ENCODE results near the gene RPTOR. TPM values are rescaled to one million over a fixed set of nuclear protein-coding genes. Genes with fewer than 3 reads are reported as not detected.

Gene RPTOR
- polyA plus RNA-seq, 1 of the 3 experiments (the other 2 are of a cell fraction): 14.9 TPM

DNA sequence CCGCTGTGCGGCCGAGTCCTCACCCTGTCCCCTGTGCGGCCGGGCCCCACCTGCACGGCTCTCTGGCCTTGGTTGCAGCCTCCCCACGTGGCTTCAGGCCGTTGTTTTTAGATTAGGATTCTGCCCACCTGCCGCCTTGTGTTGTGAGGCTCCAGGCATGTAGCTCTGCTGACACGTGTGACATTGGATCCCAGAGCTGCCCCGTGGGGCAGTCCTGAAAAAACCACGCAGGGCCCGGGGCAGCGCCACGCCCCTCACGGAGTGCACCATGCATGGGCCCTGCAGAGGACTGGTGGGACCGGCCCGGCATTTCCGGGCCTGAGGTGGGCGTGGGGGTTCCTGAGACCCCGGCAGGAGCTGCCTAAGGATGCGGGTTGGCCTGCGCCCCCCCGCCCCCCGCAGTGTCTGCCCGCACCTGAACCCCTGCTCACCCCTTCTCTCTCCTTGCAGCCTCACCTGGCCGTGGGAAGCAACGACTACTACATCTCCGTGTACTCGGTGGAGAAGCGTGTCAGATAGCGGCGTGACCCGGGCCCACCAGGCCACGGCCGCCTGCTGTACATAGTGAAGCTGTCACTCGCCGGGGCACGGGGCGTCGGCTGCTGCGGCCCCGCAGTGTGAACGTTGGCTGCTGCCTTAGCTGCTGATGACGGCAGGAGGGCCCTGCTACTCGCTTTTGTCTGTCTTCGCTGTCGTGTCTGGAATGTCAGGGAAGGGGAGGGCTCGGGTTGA lies 419.3 kb downstream of the RPTOR start:
- H3K4me3 ChIP-seq (ENCODE audit: low read depth in 2 of 2, low read length in 1 of 2): no peak overlapping the region
- WGBS (ENCODE audit: low lambda C conversion rate): 96% methylated on average over 38 of the region's 49 CpGs
- CTCF ChIA-PET: interaction anchor here (0.5 to 1.4 kb wide), 2 partner anchors 15 to 1742 kb away, joined by 3 read pairs; no protein-coding TSS in a partner anchor

DNA sequence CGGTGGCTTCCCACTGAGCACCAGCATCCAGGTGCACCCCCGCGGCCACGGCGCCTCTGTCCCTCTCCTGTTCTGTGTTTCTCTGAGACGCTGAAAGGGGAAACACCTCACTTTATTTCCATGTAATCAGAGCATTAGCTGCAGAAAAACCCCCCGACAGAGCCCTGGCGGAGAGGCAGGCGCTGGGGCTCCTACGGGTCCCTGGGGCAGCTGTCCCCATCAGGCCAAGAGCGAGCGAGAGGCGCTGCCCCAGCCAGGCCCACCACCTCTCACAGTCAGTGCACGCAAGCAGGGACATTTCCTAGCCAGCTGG lies 419.9 kb downstream of the RPTOR start:
- CTCF ChIA-PET: interaction anchor here (1.4 kb wide), 1 partner anchor 15 kb away, joined by 3 read pairs; no protein-coding TSS in a partner anchor
- Histone ChIP-seq H3K27ac (ENCODE audit: low read depth in 2 of 2, low read length in 1 of 2) (no peak overlapping the region), H3K4me1 (ENCODE audit: control insufficient read depth in 1 of 2, insufficient read depth in 2 of 2, low read depth in 1 of 2, low read length in 1 of 2) (peaks cover 9 to 38% of the 10 kb centered on the region in 2 experiments; a peak in 3 of 4 replicates), H3K4me3 (ENCODE audit: low read depth in 2 of 2, low read length in 1 of 2) (no peak overlapping the region), H3K79me2 (ENCODE audit: insufficient read depth) (no peaks in the 10 kb centered on the region), H3K4me2 (no peak overlapping the region), H3K9me2 (no peaks in the 10 kb centered on the region), H3K36me3 (replicated peaks in 1 of 2; ENCODE audit: control insufficient read depth in 1 of 2, insufficient read depth in 2 of 2, low read length in 1 of 2) (peaks cover 0 to 15% of the 10 kb centered on the region in 2 experiments), H3K27me3 (ENCODE audit: insufficient read depth) (no peaks in the 10 kb centered on the region), H3K9ac (no peak overlapping the region), H3F3A (replicated peaks; ENCODE audit: insufficient read depth) (peaks cover 4% of the 10 kb centered on the region), H3K9me3 (no peaks in the 10 kb centered on the region), H2AFZ (ENCODE audit: low read depth) (no peak overlapping the region), H4K20me1 (ENCODE audit: insufficient read depth) (no peaks in the 10 kb centered on the region)
- WGBS (ENCODE audit: low lambda C conversion rate): 89% methylated on average over 14 of the region's 14 CpGs
- POLR2A ChIA-PET: no interaction called here
- TF ChIP-seq ELF1 (IDR thresholded peaks at IDR 0.05): no peak
- DNase-seq: no peak

More for the DNA sequence above, 419.3 kb downstream of the RPTOR start:
- Histone ChIP-seq H3K4me1 (ENCODE audit: control insufficient read depth in 1 of 2, insufficient read depth in 2 of 2, low read depth in 1 of 2, low read length in 1 of 2) (peaks cover 6 to 38% of the 10 kb centered on the region in 2 experiments; a peak in 3 of 4 replicates), H3K9me3 (no peaks in the 10 kb centered on the region), H4K20me1 (ENCODE audit: insufficient read depth) (no peaks in the 10 kb centered on the region), H3K9ac (no peak overlapping the region), H3K9me2 (no peaks in the 10 kb centered on the region), H3K36me3 (replicated peaks in 1 of 2; ENCODE audit: control insufficient read depth in 1 of 2, insufficient read depth in 2 of 2, low read length in 1 of 2) (peaks cover 0 to 15% of the 10 kb centered on the region in 2 experiments), H3K79me2 (ENCODE audit: insufficient read depth) (no peaks in the 10 kb centered on the region), H2AFZ (ENCODE audit: low read depth) (no peak overlapping the region), H3K27ac (ENCODE audit: low read depth in 2 of 2, low read length in 1 of 2) (no peak overlapping the region), H3K27me3 (ENCODE audit: insufficient read depth) (no peaks in the 10 kb centered on the region), H3K4me2 (no peak overlapping the region), H3F3A (replicated peaks; ENCODE audit: insufficient read depth) (peaks cover 4% of the 10 kb centered on the region)
- POLR2A ChIA-PET: no interaction called here
- DNase-seq: no peak
- TF ChIP-seq RAD21 (IDR thresholded peaks at IDR 0.05; ENCODE audit: low read length) (no peak), EP300 (IDR thresholded peaks at IDR 0.05; ENCODE audit: borderline replicate concordance in 1 of 2, low read depth in 1 of 2, low read length in 1 of 2) (no peak)

DNA sequence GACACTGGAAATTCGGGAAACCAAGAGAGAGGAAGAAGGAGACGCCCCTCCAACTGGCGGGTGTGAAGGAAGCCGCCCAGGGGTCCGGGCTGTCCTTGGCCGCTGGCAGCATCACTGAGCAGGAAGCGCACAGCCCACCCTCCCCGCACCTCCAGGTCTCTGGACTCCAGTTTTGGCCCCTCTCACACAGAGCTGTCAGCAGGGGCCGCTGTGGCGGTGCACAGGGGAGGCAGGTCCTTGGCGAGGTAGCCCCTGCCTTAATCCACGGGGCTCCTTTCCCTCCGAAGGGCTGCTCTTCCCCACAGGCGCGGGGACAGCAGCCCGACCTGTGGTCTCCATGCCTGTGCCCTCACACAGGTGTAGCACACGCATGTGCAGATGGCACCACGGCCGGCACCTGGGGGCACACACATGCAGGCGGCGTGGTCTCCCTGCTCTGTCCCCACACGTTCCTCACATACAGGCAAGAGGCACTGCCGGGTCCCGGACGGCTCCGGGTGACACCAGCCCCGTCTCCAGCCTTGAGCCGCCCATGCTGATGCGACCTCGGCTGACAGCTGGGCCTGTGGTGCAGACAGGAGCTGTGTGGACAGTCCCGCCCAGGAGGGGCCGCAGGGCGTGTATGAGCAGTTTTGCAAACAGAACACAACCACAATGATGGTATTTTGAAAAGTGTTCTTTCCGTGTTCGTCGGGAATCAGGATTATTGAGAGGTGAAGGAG lies 420.4 kb downstream of the RPTOR start:
- Histone ChIP-seq H2AFZ (ENCODE audit: low read depth) (no peak overlapping the region), H3K27me3 (ENCODE audit: insufficient read depth) (no peaks in the 10 kb centered on the region), H3K9me3 (no peaks in the 10 kb centered on the region), H4K20me1 (ENCODE audit: insufficient read depth) (no peaks in the 10 kb centered on the region), H3K79me2 (ENCODE audit: insufficient read depth) (no peaks in the 10 kb centered on the region), H3K9ac (no peak overlapping the region), H3K9me2 (no peaks in the 10 kb centered on the region), H3K4me1 (ENCODE audit: control insufficient read depth in 1 of 2, insufficient read depth in 2 of 2, low read depth in 1 of 2, low read length in 1 of 2) (peaks cover 9 to 38% of the 10 kb centered on the region in 2 experiments; a peak in 2 of 4 replicates), H3K27ac (ENCODE audit: low read depth in 2 of 2, low read length in 1 of 2) (no peak overlapping the region), H3K36me3 (replicated peaks in 1 of 2; ENCODE audit: control insufficient read depth in 1 of 2, insufficient read depth in 2 of 2, low read length in 1 of 2) (peaks cover 0 to 15% of the 10 kb centered on the region in 2 experiments), H3K4me3 (ENCODE audit: low read depth in 2 of 2, low read length in 1 of 2) (no peak overlapping the region), H3K4me2 (no peak overlapping the region), H3F3A (replicated peaks; ENCODE audit: insufficient read depth) (peaks cover 4% of the 10 kb centered on the region)
- ChIA-PET POLR2A (interaction anchor here (0.5 kb wide), 2 partner anchors 666 to 1278 kb away, joined by 4 read pairs; no protein-coding TSS in a partner anchor), CTCF (interaction anchor here (1.4 to 1.9 kb wide), 2 partner anchors 14 to 538 kb away, joined by 3 to 8 read pairs; no protein-coding TSS in a partner anchor)
- DNase-seq: no peak
- WGBS (ENCODE audit: low lambda C conversion rate): 95% methylated on average over 32 of the region's 36 CpGs
- TF ChIP-seq GATA2 (CRISPR knock-in tag; IDR thresholded peaks at IDR 0.05) (no peak), RCOR1 (IDR thresholded peaks at IDR 0.05; ENCODE audit: low read length) (no peak), MEF2A (IDR thresholded peaks at IDR 0.05; ENCODE audit: borderline replicate concordance, low read depth) (no peak), EP300 (IDR thresholded peaks at IDR 0.05; ENCODE audit: borderline replicate concordance in 1 of 2, low read depth in 1 of 2, low read length in 1 of 2) (no peak), TCF12 (IDR thresholded peaks at IDR 0.05) (no peak), EZH2phosphoT487 (IDR thresholded peaks at IDR 0.05; ENCODE audit: borderline replicate concordance, low read depth) (no peak), YY1 (IDR thresholded peaks at IDR 0.05; ENCODE audit: low read depth) (no peak)
- TF ChIP-seq, protein P1, sequence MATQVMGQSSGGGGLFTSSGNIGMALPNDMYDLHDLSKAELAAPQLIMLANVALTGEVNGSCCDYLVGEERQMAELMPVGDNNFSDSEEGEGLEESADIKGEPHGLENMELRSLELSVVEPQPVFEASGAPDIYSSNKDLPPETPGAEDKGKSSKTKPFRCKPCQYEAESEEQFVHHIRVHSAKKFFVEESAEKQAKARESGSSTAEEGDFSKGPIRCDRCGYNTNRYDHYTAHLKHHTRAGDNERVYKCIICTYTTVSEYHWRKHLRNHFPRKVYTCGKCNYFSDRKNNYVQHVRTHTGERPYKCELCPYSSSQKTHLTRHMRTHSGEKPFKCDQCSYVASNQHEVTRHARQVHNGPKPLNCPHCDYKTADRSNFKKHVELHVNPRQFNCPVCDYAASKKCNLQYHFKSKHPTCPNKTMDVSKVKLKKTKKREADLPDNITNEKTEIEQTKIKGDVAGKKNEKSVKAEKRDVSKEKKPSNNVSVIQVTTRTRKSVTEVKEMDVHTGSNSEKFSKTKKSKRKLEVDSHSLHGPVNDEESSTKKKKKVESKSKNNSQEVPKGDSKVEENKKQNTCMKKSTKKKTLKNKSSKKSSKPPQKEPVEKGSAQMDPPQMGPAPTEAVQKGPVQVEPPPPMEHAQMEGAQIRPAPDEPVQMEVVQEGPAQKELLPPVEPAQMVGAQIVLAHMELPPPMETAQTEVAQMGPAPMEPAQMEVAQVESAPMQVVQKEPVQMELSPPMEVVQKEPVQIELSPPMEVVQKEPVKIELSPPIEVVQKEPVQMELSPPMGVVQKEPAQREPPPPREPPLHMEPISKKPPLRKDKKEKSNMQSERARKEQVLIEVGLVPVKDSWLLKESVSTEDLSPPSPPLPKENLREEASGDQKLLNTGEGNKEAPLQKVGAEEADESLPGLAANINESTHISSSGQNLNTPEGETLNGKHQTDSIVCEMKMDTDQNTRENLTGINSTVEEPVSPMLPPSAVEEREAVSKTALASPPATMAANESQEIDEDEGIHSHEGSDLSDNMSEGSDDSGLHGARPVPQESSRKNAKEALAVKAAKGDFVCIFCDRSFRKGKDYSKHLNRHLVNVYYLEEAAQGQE (IDR thresholded peaks at IDR 0.05; ENCODE audit: low read depth, low read length): no peak
- TF ChIP-seq, protein P2, sequence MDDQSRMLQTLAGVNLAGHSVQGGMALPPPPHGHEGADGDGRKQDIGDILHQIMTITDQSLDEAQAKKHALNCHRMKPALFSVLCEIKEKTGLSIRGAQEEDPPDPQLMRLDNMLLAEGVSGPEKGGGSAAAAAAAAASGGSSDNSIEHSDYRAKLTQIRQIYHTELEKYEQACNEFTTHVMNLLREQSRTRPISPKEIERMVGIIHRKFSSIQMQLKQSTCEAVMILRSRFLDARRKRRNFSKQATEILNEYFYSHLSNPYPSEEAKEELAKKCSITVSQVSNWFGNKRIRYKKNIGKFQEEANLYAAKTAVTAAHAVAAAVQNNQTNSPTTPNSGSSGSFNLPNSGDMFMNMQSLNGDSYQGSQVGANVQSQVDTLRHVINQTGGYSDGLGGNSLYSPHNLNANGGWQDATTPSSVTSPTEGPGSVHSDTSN (IDR thresholded peaks at IDR 0.05): no peak
- TF ChIP-seq, protein P3, sequence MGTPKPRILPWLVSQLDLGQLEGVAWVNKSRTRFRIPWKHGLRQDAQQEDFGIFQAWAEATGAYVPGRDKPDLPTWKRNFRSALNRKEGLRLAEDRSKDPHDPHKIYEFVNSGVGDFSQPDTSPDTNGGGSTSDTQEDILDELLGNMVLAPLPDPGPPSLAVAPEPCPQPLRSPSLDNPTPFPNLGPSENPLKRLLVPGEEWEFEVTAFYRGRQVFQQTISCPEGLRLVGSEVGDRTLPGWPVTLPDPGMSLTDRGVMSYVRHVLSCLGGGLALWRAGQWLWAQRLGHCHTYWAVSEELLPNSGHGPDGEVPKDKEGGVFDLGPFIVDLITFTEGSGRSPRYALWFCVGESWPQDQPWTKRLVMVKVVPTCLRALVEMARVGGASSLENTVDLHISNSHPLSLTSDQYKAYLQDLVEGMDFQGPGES (IDR thresholded peaks at IDR 0.05; ENCODE audit: low read depth, low read length): no peak
